ENCODE results near the gene CRP. TPM values are rescaled to one million over a fixed set of nuclear protein-coding genes. Genes with fewer than 3 reads are reported as not detected.
"Not testable (repeated sequence)": the region's sequence is repeated elsewhere in the genome, so short reads cannot be mapped to it uniquely, and the experiment has no call there.

CRP gene
- total RNA-seq, 3 donors from 2014 or later, result 0.20 TPM; not detected in 2

GRCh38 chr1:159699653-159700052 is 14.7 kb downstream of the CRP start:
- no peak for TF ChIP-seq CTCF (IDR thresholded peaks at IDR 0.05)
- ATAC-seq (no peak), DNase-seq (no peak)
- Histone ChIP-seq H3K9me3 (no peaks in the 10 kb centered on the region), H3K36me3 (ENCODE audit: low read depth) (no peaks in the 10 kb centered on the region), H3K4me1 (ENCODE audit: low read depth) (no peaks in the 10 kb centered on the region), H3K4me3 (no peak overlapping the region)
- intact Hi-C loops (cut with DNase I, micrococcal nuclease), result no loop called here

DNA sequence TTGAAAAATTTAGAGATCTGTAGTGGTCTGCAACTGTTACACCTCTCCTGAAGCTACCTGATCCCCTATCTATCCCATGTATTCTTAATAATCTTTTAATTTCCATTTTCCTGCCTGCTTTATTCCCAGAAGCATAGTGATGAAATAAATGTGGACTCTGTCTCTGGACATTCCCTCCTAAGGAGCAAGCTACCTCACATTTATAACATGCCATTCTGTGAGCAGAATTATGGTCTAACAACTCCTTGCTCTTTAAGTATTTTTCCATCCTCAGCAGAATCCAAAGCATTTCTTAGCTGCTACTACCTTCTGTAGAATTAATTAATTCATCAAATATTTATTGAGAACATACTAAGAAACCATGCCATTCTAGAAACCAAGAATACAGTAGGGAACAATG is 15.1 kb downstream of the CRP start:
- Histone ChIP-seq H3K36me3 (ENCODE audit: low read depth) (no peaks in the 10 kb centered on the region), H3K4me1 (ENCODE audit: low read depth) (no peaks in the 10 kb centered on the region), H3K9me3 (no peaks in the 10 kb centered on the region), H3K4me3 (no peak overlapping the region)
- ATAC-seq (no peak), DNase-seq (no peak)
- TF ChIP-seq CTCF (IDR thresholded peaks at IDR 0.05), result no peak
- intact Hi-C loops (cut with DNase I, micrococcal nuclease), result no loop called here

GRCh38 chr1:159687511-159687910 is 26.9 kb downstream of the CRP start:
- DNase-seq (no peak), ATAC-seq (no peak)
- Histone ChIP-seq H3K4me1 (ENCODE audit: low read depth) (no peaks in the 10 kb centered on the region), H3K36me3 (ENCODE audit: low read depth) (no peaks in the 10 kb centered on the region), H3K9me3 (no peaks in the 10 kb centered on the region), H3K4me3 (no peak overlapping the region)
- intact Hi-C loops (cut with DNase I, micrococcal nuclease), result no loop called here
- no peak for TF ChIP-seq CTCF (IDR thresholded peaks at IDR 0.05)

GRCh38 chr1:159686599-159687299 is 27.6 kb downstream of the CRP start:
- Histone ChIP-seq H3K4me3 (no peak overlapping the region), H3K36me3 (ENCODE audit: low read depth) (no peaks in the 10 kb centered on the region), H3K9me3 (no peaks in the 10 kb centered on the region), H3K4me1 (ENCODE audit: low read depth) (no peaks in the 10 kb centered on the region)
- TF ChIP-seq CTCF (IDR thresholded peaks at IDR 0.05), result no peak
- no peak for DNase-seq
- intact Hi-C loops (cut with DNase I, micrococcal nuclease), result no loop called here
- ATAC-seq, result no peak

- no peak overlapping the region for H3K4me3 ChIP-seq
- DNase-seq, result no peak
- ATAC-seq, result no peak
- TF ChIP-seq CTCF (IDR thresholded peaks at IDR 0.05), result no peak
- H3K9me3 ChIP-seq, result no peaks in the 10 kb centered on the region
- no peaks in the 10 kb centered on the region for H3K36me3 ChIP-seq (ENCODE audit: low read depth)
- intact Hi-C loops (cut with DNase I, micrococcal nuclease), result no loop called here
- H3K4me1 ChIP-seq (ENCODE audit: low read depth), result no peaks in the 10 kb centered on the region
Observed at GRCh38 chr1:159678939-159679338, 35.5 kb downstream of the CRP start.

GRCh38 chr1:159675046-159675445 is 39.3 kb downstream of the CRP start:
- intact Hi-C loops (cut with DNase I, micrococcal nuclease), result no loop called here
- TF ChIP-seq CTCF (IDR thresholded peaks at IDR 0.05), result no peak
- DNase-seq, result no peak
- ATAC-seq, result no peak
- H3K9me3 ChIP-seq, result no peaks in the 10 kb centered on the region
- H3K4me1 ChIP-seq (ENCODE audit: low read depth), result no peaks in the 10 kb centered on the region
- H3K4me3 ChIP-seq, result no peak overlapping the region
- H3K36me3 ChIP-seq (ENCODE audit: low read depth), result no peaks in the 10 kb centered on the region

GRCh38 chr1:159672390-159672789 is 42.0 kb downstream of the CRP start:
- H3K9me3 ChIP-seq; H3K36me3 ChIP-seq (ENCODE audit: low read depth); intact Hi-C loops (cut with DNase I, micrococcal nuclease); DNase-seq; H3K4me3 ChIP-seq; H3K4me1 ChIP-seq (ENCODE audit: low read depth); ATAC-seq: not testable (repeated sequence)
